Duodenal mucosa (tissue), 2 donors: ENCODE data around the gene ZNF701.
A peak's percentile ranks its signal among the peaks of the same experiment; 100 is the strongest.
"Not testable (repeated sequence)": the region's sequence is repeated elsewhere in the genome, so short reads cannot be mapped to it uniquely, and the experiment has no call there.

ENCODE experiments used
- H3K27ac ChIP-seq: one replicate; pipeline ENCODE4 v1.7.0; 2013; ENCODE audit warnings: low read depth, low read length
- H3K27me3 ChIP-seq, 2 donors: one replicate each; pipeline ENCODE4 v1.7.0; 2013; ENCODE audit warnings: low read length in 2 of 2, control low read depth in 1 of 2; ENCODE audit not compliant: insufficient read depth in 2 of 2, control insufficient read depth in 1 of 2
- H3K36me3 ChIP-seq, 2 donors: one replicate each; pipeline ENCODE4 v1.7.0; 2013; ENCODE audit warnings: low read length in 2 of 2, control low read depth in 1 of 2; ENCODE audit not compliant: insufficient read depth in 2 of 2, control insufficient read depth in 1 of 2
- H3K4me1 ChIP-seq, 2 donors: one replicate each; pipeline ENCODE4 v1.7.0; 2013; ENCODE audit warnings: low read length in 2 of 2, control low read depth in 1 of 2; ENCODE audit not compliant: insufficient read depth in 2 of 2, control insufficient read depth in 1 of 2
- H3K4me3 ChIP-seq, 2 donors: one replicate each; pipeline ENCODE4 v1.7.0; 2013; ENCODE audit warnings: low read length in 2 of 2, low read depth in 1 of 2
- H3K9ac ChIP-seq, 2 donors: one replicate each; pipeline ENCODE4 v1.7.0; 2013; ENCODE audit warnings: low read length in 2 of 2, low read depth in 1 of 2
- H3K9me3 ChIP-seq, 2 donors: one replicate each; pipeline ENCODE4 v1.7.0; 2013; ENCODE audit warnings: low read length in 2 of 2, control low read depth in 1 of 2; ENCODE audit not compliant: control insufficient read depth in 1 of 2

ZNF701 gene

DNA sequence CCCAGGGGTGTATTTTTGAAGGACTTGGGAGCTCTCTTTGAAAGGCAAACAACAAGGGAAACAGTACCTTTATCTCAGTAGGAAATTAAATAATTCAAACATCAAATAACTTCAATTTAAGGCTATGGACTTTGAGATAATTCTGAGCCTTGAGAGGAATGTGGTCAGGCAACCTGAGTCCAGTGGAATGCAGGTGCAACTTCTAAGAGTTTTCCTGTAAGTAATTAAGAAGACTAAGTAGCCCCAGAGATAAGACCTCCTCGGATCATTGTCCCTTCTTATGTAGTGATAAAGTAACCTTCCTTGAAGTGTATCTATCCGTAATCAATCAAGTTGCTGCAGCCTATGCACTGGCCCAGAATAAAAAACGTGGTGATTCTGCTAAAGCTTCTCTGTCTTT, 29.2 kb downstream of the ZNF701 start:
- Histone ChIP-seq H3K4me3 (no peak overlapping the region), H3K9me3 (peaks cover 23 to 30% of the 10 kb centered on the region in 2 donors), H3K36me3 (peaks cover 14 to 24% of the 10 kb centered on the region in 2 donors), H3K9ac (no peak overlapping the region), H3K27ac (no peak overlapping the region), H3K27me3 (no peaks in the 10 kb centered on the region), H3K4me1 (peaks cover 0 to 20% of the 10 kb centered on the region in 2 donors)

GRCh38 chr19:52600639-52601024, 30.5 kb downstream of the ZNF701 start:
- Histone ChIP-seq H3K27ac (peak overlapping the region; percentile 62), H3K36me3 (peaks cover 17 to 21% of the 10 kb centered on the region in 2 donors), H3K9me3 (peaks cover 27 to 34% of the 10 kb centered on the region in 2 donors), H3K4me1 (peaks cover 0 to 20% of the 10 kb centered on the region in 2 donors), H3K4me3 (peak overlapping the region; percentile 85 to 92), H3K9ac (peak overlapping the region; percentile 48 to 82), H3K27me3 (no peaks in the 10 kb centered on the region)

DNA sequence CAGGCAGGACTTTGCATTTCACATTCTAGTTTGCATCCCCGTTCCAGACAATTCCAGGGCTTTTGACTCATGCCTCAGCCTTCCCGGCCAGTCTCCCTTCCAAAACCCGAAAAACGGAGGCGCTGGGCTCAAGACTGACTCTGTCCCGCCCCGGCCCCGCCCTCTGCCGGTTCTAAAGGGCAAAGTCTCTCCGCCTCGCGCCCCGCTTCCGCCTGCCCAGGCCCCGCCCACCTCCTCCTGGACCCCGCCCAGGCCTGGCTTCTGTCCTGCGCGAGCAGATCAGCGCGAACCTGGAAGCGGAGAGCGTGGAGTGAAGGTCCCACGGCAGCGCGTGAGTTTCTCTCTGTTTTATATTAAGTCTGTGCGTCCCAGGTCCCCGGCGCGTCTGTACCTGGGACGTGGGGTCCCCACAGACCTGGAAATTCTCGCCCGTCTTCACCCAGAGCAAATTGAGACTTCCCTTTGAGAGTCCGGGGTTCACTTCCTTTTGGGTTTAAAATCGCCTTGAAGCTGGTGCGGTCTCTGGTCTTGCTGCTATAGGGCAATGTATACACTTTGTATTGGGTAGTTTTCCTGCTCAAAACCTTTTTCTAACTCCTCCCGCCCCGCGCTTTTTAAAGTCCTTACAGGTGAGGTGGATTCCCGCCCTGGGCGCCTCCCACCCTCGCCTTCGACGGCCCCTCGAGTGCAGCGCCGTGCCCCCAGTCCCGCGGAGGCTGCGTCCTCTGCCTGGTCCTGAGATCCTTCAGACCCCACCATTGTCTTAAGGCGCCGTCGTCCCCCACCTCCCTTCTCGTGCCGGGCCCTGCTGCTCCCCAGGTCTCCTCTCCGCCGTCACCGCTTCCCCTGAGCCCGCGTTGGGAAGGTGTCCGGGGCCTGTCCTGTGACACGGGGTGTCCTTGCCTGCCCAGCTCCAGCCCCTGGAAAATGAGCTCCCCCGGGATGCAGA, 31.2 kb downstream of the ZNF701 start:
- Histone ChIP-seq H3K36me3 (peaks cover 11 to 15% of the 10 kb centered on the region in 2 donors), H3K27me3 (no peaks in the 10 kb centered on the region), H3K9me3 (peaks cover 27 to 28% of the 10 kb centered on the region in 2 donors), H3K4me1 (peaks cover 0 to 20% of the 10 kb centered on the region in 2 donors), H3K4me3 (peak overlapping the region; percentile 85 to 92), H3K9ac (peak overlapping the region; percentile 82 to 84), H3K27ac (peak overlapping the region; percentile 62)

DNA sequence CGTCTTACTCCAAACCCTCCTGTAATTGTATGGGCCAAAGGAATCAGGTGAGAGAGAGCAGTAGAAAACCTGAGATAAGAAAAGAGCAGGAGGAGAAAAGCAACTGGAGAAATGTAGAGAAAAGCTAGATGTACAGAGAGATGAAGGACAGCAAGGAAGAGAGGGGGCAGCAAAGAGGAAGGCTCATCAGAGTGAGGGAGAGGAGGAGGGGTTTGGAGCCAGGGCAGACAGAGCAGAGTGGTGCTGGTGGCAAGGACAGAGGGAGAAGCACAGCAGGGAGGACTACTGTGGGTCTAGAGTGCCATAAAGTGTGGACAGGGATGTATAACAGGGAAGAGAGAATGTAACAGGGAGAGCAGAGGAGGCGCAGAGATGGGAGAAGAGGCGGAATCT, 31.9 kb downstream of the ZNF701 start:
- Histone ChIP-seq H3K4me3 (peak overlapping the region; percentile 85 to 92), H3K9ac (peak overlapping the region; percentile 82 to 84), H3K4me1 (peaks cover 0 to 20% of the 10 kb centered on the region in 2 donors), H3K9me3 (peaks cover 22 to 28% of the 10 kb centered on the region in 2 donors)
- H3K36me3 ChIP-seq, H3K27me3 ChIP-seq, H3K27ac ChIP-seq: not testable (repeated sequence)

DNA sequence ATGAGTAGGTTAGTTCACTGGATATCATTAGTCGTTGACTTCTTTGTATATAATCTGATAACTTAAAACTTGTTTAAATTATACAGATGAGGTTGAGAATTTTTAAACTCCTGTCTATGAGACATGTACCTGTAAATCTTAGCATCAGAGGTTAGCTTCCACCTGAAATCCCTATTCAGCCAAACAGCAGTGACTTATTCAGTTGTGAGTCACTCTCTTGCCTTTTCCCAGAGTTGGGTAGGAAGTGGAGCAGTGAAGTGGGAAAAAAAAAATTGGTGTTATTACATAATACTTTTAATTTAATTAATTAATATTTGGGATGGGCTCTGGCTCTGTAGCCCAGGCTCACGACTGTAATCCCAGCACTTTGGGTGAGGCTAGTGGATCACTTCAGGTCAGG, 32.9 kb downstream of the ZNF701 start:
- Histone ChIP-seq H3K27me3 (no peaks in the 10 kb centered on the region), H3K27ac (no peak overlapping the region), H3K36me3 (peaks cover 6 to 10% of the 10 kb centered on the region in 2 donors), H3K9me3 (peaks cover 16 to 28% of the 10 kb centered on the region in 2 donors), H3K4me1 (peaks cover 0 to 20% of the 10 kb centered on the region in 2 donors), H3K4me3 (no peak overlapping the region), H3K9ac (no peak overlapping the region)

- Histone ChIP-seq H3K9me3 (peaks cover 15 to 31% of the 10 kb centered on the region in 2 donors), H3K9ac (no peak overlapping the region), H3K36me3 (peaks cover 6 to 10% of the 10 kb centered on the region in 2 donors), H3K27me3 (no peaks in the 10 kb centered on the region), H3K4me3 (peak overlapping the region in 1 of 2 donors; percentile 21), H3K27ac (no peak overlapping the region), H3K4me1 (peaks cover 0 to 20% of the 10 kb centered on the region in 2 donors)
Observed at GRCh38 chr19:52603558-52604207, 33.6 kb downstream of the ZNF701 start.

GRCh38 chr19:52613299-52613906, 43.3 kb downstream of the ZNF701 start:
- Histone ChIP-seq H3K4me1 (no peaks in the 10 kb centered on the region), H3K9me3 (peaks cover 35 to 62% of the 10 kb centered on the region in 2 donors), H3K27me3 (no peaks in the 10 kb centered on the region), H3K36me3 (peaks cover 34 to 64% of the 10 kb centered on the region in 2 donors), H3K9ac (no peak overlapping the region), H3K4me3 (no peak overlapping the region), H3K27ac (no peak overlapping the region)

- H3K9ac ChIP-seq, result no peak overlapping the region
- no peak overlapping the region for H3K27ac ChIP-seq
- H3K4me1 ChIP-seq, result no peaks in the 10 kb centered on the region
- H3K4me3 ChIP-seq, result no peak overlapping the region
- peaks cover 28 to 84% of the 10 kb centered on the region in 2 donors for H3K36me3 ChIP-seq
- H3K9me3 ChIP-seq, result peaks cover 12 to 16% of the 10 kb centered on the region in 2 donors
- no peaks in the 10 kb centered on the region for H3K27me3 ChIP-seq
Observed at GRCh38 chr19:52621376-52621775, 51.3 kb downstream of the ZNF701 start.

- Histone ChIP-seq H3K9me3 (peaks cover 9% of the 10 kb centered on the region in 2 donors), H3K27ac (no peak overlapping the region), H3K4me1 (no peaks in the 10 kb centered on the region), H3K4me3 (no peak overlapping the region), H3K27me3 (no peaks in the 10 kb centered on the region), H3K36me3 (peaks cover 23 to 86% of the 10 kb centered on the region in 2 donors), H3K9ac (no peak overlapping the region)
Observed at GRCh38 chr19:52622261-52622660, 52.2 kb downstream of the ZNF701 start.
